H1 (cell line): ENCODE results near the gene KRT23. TPM values are rescaled to one million over a fixed set of nuclear protein-coding genes. Genes with fewer than 3 reads are reported as not detected.

Experiments
- EGR1 ChIP-seq: IDR thresholded peaks from 2 replicates; pipeline ENCODE4 v1.6.1; 2011; ENCODE audit warnings: low read depth, low read length, borderline replicate concordance
- MAX ChIP-seq: IDR thresholded peaks from 2 replicates; pipeline ENCODE4 v1.6.1; 2012; ENCODE audit warnings: inconsistent platforms
- ZNF274 ChIP-seq: IDR thresholded peaks from 2 replicates; pipeline ENCODE4 v1.7.0; 2012; ENCODE audit warnings: low read length, borderline replicate concordance; ENCODE audit errors: extremely low read depth
- polyA plus RNA-seq, 7 experiments: library from polyadenylated mRNA; depleted of rRNA in 3 of 7; stranded (reverse) in 5 of 7; unstranded in 2 of 7; fragments of >200 nt in 5 of 7; fragments of 200-250 nt in 2 of 7; gene quantifications; 1 replicate in 5 of 7; 2 replicates in 1 of 7; 4 replicates in 1 of 7; pipeline versions ENCODE4 v1.2.1 to v1.2.3, GENCODE V29; 2011 to 2013; ENCODE audit warnings: missing spikeins in 2 of 7, mixed read lengths in 2 of 7
- total RNA-seq: library from RNA; stranded (reverse); fragmentation: NEBNext Ultra II Directional; extraction: Animal tissue kit (Norgen Biotek cat#: 25700); gene quantifications from 2 replicates; pipeline ENCODE4 v1.2.1, GENCODE V29; 2021

Gene KRT23
- total and polyA plus RNA-seq, 2 of the 8 experiments (the other 6 are each of a cell fraction or from before 2014, with no cell fraction given), result not detected

- TF ChIP-seq EGR1 (no peak), ZNF274 (no peak), MAX (no peak)
Measured at GRCh38 chr17:40963838-40964237, 26.4 kb upstream of the KRT23 start (continued).
